Measurements from ENCODE around the gene MAGEA4. TPM values are rescaled to one million over a fixed set of nuclear protein-coding genes. Genes with fewer than 3 reads are reported as not detected.

Gene MAGEA4
- total RNA-seq, 1 donor = not detected

DNA sequence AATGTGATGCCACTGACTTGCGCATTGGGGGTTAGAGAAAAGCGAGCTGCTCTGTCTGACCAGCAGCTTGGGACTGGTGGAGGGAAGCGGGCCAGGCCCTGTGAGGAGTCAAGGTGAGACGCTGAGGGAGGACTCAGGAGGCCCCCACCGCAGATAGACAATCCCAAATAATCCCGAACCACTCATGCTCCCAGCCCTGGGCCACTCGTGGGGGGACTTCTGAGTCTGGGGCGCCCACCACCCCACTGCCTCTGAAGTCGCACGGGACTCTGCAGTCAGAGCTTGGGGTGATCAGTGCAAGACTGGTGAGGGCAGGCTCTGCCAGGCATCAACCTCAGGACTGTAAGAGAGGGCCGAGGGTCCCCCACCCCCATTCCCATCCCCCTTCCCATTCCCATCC lies 6.9 kb downstream of the MAGEA4 start:
- no peak overlapping the region for H3K4me3 ChIP-seq (ENCODE audit: insufficient read depth, low read length)
- no peak overlapping the region for H3K27ac ChIP-seq (ENCODE audit: low read depth, low read length)
- H4K20me1 ChIP-seq (ENCODE audit: insufficient read depth, low read length) = no peaks in the 10 kb centered on the region
- no peaks in the 10 kb centered on the region for H3K36me3 ChIP-seq (ENCODE audit: insufficient read depth, low read length)
- no peak overlapping the region for H2AFZ ChIP-seq (ENCODE audit: low read length)
- H3K79me2 ChIP-seq (ENCODE audit: insufficient read depth, low read length) = no peaks in the 10 kb centered on the region
- DNase-seq (ENCODE audit: insufficient read length, low spot score, missing footprints) = no peak
- TF ChIP-seq, protein P1, sequence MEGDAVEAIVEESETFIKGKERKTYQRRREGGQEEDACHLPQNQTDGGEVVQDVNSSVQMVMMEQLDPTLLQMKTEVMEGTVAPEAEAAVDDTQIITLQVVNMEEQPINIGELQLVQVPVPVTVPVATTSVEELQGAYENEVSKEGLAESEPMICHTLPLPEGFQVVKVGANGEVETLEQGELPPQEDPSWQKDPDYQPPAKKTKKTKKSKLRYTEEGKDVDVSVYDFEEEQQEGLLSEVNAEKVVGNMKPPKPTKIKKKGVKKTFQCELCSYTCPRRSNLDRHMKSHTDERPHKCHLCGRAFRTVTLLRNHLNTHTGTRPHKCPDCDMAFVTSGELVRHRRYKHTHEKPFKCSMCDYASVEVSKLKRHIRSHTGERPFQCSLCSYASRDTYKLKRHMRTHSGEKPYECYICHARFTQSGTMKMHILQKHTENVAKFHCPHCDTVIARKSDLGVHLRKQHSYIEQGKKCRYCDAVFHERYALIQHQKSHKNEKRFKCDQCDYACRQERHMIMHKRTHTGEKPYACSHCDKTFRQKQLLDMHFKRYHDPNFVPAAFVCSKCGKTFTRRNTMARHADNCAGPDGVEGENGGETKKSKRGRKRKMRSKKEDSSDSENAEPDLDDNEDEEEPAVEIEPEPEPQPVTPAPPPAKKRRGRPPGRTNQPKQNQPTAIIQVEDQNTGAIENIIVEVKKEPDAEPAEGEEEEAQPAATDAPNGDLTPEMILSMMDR (IDR thresholded peaks at IDR 0.05; ENCODE audit: extremely low read depth, low read depth, low read length) = no peak
- no peaks in the 10 kb centered on the region for H3K9me3 ChIP-seq (ENCODE audit: low read depth, low read length)
- H3K4me1 ChIP-seq (ENCODE audit: insufficient read depth, low read length) = no peaks in the 10 kb centered on the region
- H3K4me2 ChIP-seq (ENCODE audit: insufficient read depth, low read length) = no peak overlapping the region
- no peaks in the 10 kb centered on the region for H3K27me3 ChIP-seq (ENCODE audit: insufficient read depth, low read length)

GRCh38 chrX:151920101-151920500 lies 7.4 kb downstream of the MAGEA4 start:
- Histone ChIP-seq H3K79me2 (ENCODE audit: insufficient read depth, low read length) (no peaks in the 10 kb centered on the region), H2AFZ (ENCODE audit: low read length) (no peak overlapping the region), H3K27me3 (ENCODE audit: insufficient read depth, low read length) (no peaks in the 10 kb centered on the region), H3K27ac (ENCODE audit: low read depth, low read length) (no peak overlapping the region), H3K36me3 (ENCODE audit: insufficient read depth, low read length) (no peaks in the 10 kb centered on the region), H4K20me1 (ENCODE audit: insufficient read depth, low read length) (no peaks in the 10 kb centered on the region), H3K4me1 (ENCODE audit: insufficient read depth, low read length) (no peaks in the 10 kb centered on the region), H3K9me3 (ENCODE audit: low read depth, low read length) (no peaks in the 10 kb centered on the region), H3K4me3 (ENCODE audit: insufficient read depth, low read length) (no peak overlapping the region), H3K4me2 (ENCODE audit: insufficient read depth, low read length) (no peak overlapping the region)
- TF ChIP-seq, protein P1 (IDR thresholded peaks at IDR 0.05; ENCODE audit: extremely low read depth, low read depth, low read length) = no peak
- no peak for DNase-seq (ENCODE audit: insufficient read length, low spot score, missing footprints)

GRCh38 chrX:151920530-151920929 lies 7.8 kb downstream of the MAGEA4 start:
- H3K79me2 ChIP-seq (ENCODE audit: insufficient read depth, low read length) = no peaks in the 10 kb centered on the region
- H3K36me3 ChIP-seq (ENCODE audit: insufficient read depth, low read length) = no peaks in the 10 kb centered on the region
- H2AFZ ChIP-seq (ENCODE audit: low read length) = no peak overlapping the region
- TF ChIP-seq, protein P1 (IDR thresholded peaks at IDR 0.05; ENCODE audit: extremely low read depth, low read depth, low read length) = no peak
- H3K4me2 ChIP-seq (ENCODE audit: insufficient read depth, low read length) = no peak overlapping the region
- no peaks in the 10 kb centered on the region for H3K9me3 ChIP-seq (ENCODE audit: low read depth, low read length)
- no peaks in the 10 kb centered on the region for H3K27me3 ChIP-seq (ENCODE audit: insufficient read depth, low read length)
- H3K4me1 ChIP-seq (ENCODE audit: insufficient read depth, low read length) = no peaks in the 10 kb centered on the region
- no peak overlapping the region for H3K27ac ChIP-seq (ENCODE audit: low read depth, low read length)
- H4K20me1 ChIP-seq (ENCODE audit: insufficient read depth, low read length) = no peaks in the 10 kb centered on the region
- H3K4me3 ChIP-seq (ENCODE audit: insufficient read depth, low read length) = no peak overlapping the region
- no peak for DNase-seq (ENCODE audit: insufficient read length, low spot score, missing footprints)

DNA sequence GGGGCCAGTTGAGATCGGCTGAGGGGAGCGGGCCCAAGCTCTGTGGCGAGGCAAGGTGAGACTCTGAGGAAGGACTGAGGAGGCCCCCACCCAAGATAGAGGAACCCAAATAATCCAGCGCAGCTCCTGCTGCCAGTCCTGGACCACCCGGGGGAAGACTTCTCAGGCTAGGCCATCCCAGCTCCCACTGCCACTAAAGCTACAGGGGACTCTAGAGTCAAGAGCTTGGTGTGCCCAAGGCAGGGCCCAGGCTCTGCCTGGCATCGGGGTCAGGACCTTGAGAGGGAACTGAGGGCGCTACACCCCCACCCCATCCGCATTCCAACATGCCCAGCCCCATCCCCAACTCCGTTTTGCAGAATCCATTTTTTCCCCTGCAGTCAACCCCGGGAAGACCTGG lies 8.6 kb downstream of the MAGEA4 start:
- TF ChIP-seq, protein P1 (IDR thresholded peaks at IDR 0.05; ENCODE audit: extremely low read depth, low read depth, low read length) = no peak
- Histone ChIP-seq H2AFZ (ENCODE audit: low read length) (no peak overlapping the region), H3K36me3 (ENCODE audit: insufficient read depth, low read length) (no peaks in the 10 kb centered on the region), H3K27me3 (ENCODE audit: insufficient read depth, low read length) (no peaks in the 10 kb centered on the region), H4K20me1 (ENCODE audit: insufficient read depth, low read length) (no peaks in the 10 kb centered on the region), H3K4me2 (ENCODE audit: insufficient read depth, low read length) (no peak overlapping the region), H3K79me2 (ENCODE audit: insufficient read depth, low read length) (no peaks in the 10 kb centered on the region), H3K9me3 (ENCODE audit: low read depth, low read length) (no peaks in the 10 kb centered on the region), H3K27ac (ENCODE audit: low read depth, low read length) (no peak overlapping the region), H3K4me3 (ENCODE audit: insufficient read depth, low read length) (no peak overlapping the region), H3K4me1 (ENCODE audit: insufficient read depth, low read length) (no peaks in the 10 kb centered on the region)
- DNase-seq (ENCODE audit: insufficient read length, low spot score, missing footprints) = no peak
